ENCODE measurements around the gene GIT1.

GIT1 gene

GRCh38 chr17:29577385-29578211, 11.8 kb downstream of the GIT1 start:
- no peak for DNase-seq

GRCh38 chr17:29577001-29577370, 12.5 kb downstream of the GIT1 start:
- DNase-seq, result no peak

GRCh38 chr17:29576214-29577000, 13.0 kb downstream of the GIT1 start:
- no peak for DNase-seq

- DNase-seq, result no peak
These were observed 13.8 kb downstream of the GIT1 start for GRCh38 chr17:29575511-29576213.

GRCh38 chr17:29574732-29575510, 14.5 kb downstream of the GIT1 start:
- DNase-seq, result no peak

GRCh38 chr17:29573871-29574731, 15.3 kb downstream of the GIT1 start:
- DNase-seq, result no peak

- DNase-seq, result no peak
These were observed 15.9 kb downstream of the GIT1 start for GRCh38 chr17:29573558-29573869.

GRCh38 chr17:29572691-29573557, 16.5 kb downstream of the GIT1 start:
- DNase-seq, result peak; percentile 64 to 77

- DNase-seq, result no peak
These were observed 17.4 kb downstream of the GIT1 start for GRCh38 chr17:29571883-29572681.

- no peak for DNase-seq
These were observed 18.0 kb downstream of the GIT1 start for GRCh38 chr17:29571486-29571882.

GRCh38 chr17:29570521-29570920, 18.9 kb downstream of the GIT1 start:
- no peak for DNase-seq

- no peak for DNase-seq
These were observed 20.1 kb downstream of the GIT1 start for GRCh38 chr17:29569245-29569950.

- peak in 1 of 2 donors; percentile 41 for DNase-seq
These were observed 20.9 kb downstream of the GIT1 start, which contains the start of gene TP53I13 for GRCh38 chr17:29568331-29569244. TP53I13 (plus strand) TSS chr17:29568701; CDS start chr17:29568759, 58 bp downstream.

- DNase-seq, result peak; percentile 44 to 53
These were observed 21.7 kb downstream of the GIT1 start for GRCh38 chr17:29567554-29568330.

GRCh38 chr17:29567304-29567553, 22.2 kb downstream of the GIT1 start:
- DNase-seq, result no peak

GRCh38 chr17:29566473-29567303, 22.8 kb downstream of the GIT1 start, which contains the start of gene ABHD15:
ABHD15 (minus strand) TSS chr17:29567037; CDS start chr17:29566966, 71 bp downstream.
- DNase-seq, result peak; percentile 76 to 81
